Measurements from ENCODE around the gene SRPK3.
"Not testable (repeated sequence)": the region's sequence is repeated elsewhere in the genome, so short reads cannot be mapped to it uniquely, and the experiment has no call there.

The SRPK3 gene

GRCh38 chrX:153746991-153747390 is 33.9 kb upstream of the SRPK3 start:
- not testable (repeated sequence) for DNase-seq

GRCh38 chrX:153749017-153749416 is 31.8 kb upstream of the SRPK3 start:
- not testable (repeated sequence) for DNase-seq

- no peak for DNase-seq
Measured at GRCh38 chrX:153750127-153750774, 30.6 kb upstream of the SRPK3 start.

- DNase-seq, result no peak
Measured at GRCh38 chrX:153755136-153755535, 25.7 kb upstream of the SRPK3 start.

GRCh38 chrX:153761863-153762262 is 19.0 kb upstream of the SRPK3 start:
- no peak for DNase-seq

GRCh38 chrX:153762626-153763173 is 18.1 kb upstream of the SRPK3 start:
- no peak for DNase-seq

- no peak for DNase-seq
Measured at GRCh38 chrX:153763298-153763932, 17.4 kb upstream of the SRPK3 start.

- peak; percentile 65 to 83 for DNase-seq
Measured at GRCh38 chrX:153763989-153764755, 16.7 kb upstream of the SRPK3 start, which contains the start of gene PLXNB3. Gene PLXNB3 (plus strand): TSS chrX:153764249. CDS start chrX:153765536, 1,287 bp downstream.

GRCh38 chrX:153764786-153765137 is 16.1 kb upstream of the SRPK3 start:
- no peak for DNase-seq

GRCh38 chrX:153765138-153766079 is 15.4 kb upstream of the SRPK3 start:
- DNase-seq, result no peak

GRCh38 chrX:153766098-153766817 is 14.6 kb upstream of the SRPK3 start:
- no peak for DNase-seq

- DNase-seq, result no peak
Measured at GRCh38 chrX:153766871-153767673, 13.8 kb upstream of the SRPK3 start.

- DNase-seq, result no peak
Measured at GRCh38 chrX:153767674-153768055, 13.2 kb upstream of the SRPK3 start.

GRCh38 chrX:153768311-153769157 is 12.3 kb upstream of the SRPK3 start:
- no peak for DNase-seq

- no peak for DNase-seq
Measured at GRCh38 chrX:153769158-153769864, 11.5 kb upstream of the SRPK3 start.

- DNase-seq, result no peak
Measured at GRCh38 chrX:153769865-153770600, 10.8 kb upstream of the SRPK3 start.

GRCh38 chrX:153770601-153771414 is 10.0 kb upstream of the SRPK3 start:
- DNase-seq, result no peak
